Motor neuron (in vitro differentiated cells): ENCODE measurements around the gene TMPRSS11E. TPM values are rescaled to one million over a fixed set of nuclear protein-coding genes. Genes with fewer than 3 reads are reported as not detected.
"Not testable (repeated sequence)": the region's sequence is repeated elsewhere in the genome, so short reads cannot be mapped to it uniquely, and the experiment has no call there.

Experiments used
- ATAC-seq, 8 experiments: fragments of 200-7000 bp; cut with Tn5 transposase; replicated peaks in 6 of 8; 2 replicates each; pipeline ENCODE4 v1.8.0; 2021; ENCODE audit warnings: mild to moderate bottlenecking in 8 of 8, moderate library complexity in 8 of 8
- H3K27ac ChIP-seq, 2 donors: fragments of 250-450 bp; sonication (Bioruptor Pico); 2 replicates each; pipeline ENCODE4 v1.9.0; 2021; ENCODE audit warnings: antibody characterized with exemption in 2 of 2, mild to moderate bottlenecking in 2 of 2, moderate library complexity in 1 of 2
- H3K4me1 ChIP-seq, 2 donors: fragments of 250-450 bp; sonication (Bioruptor Pico); replicated peaks in 1 of 2; 2 replicates each; pipeline ENCODE4 v1.6.1; 2021; ENCODE audit warnings: antibody characterized with exemption in 2 of 2, mild to moderate bottlenecking in 2 of 2, moderate library complexity in 1 of 2
- H3K4me3 ChIP-seq, 5 donors: fragments of 250-450 bp; sonication (Bioruptor Pico); 2 replicates each; pipeline ENCODE4 v1.9.0; 2021; ENCODE audit warnings: antibody characterized with exemption in 5 of 5, mild to moderate bottlenecking in 5 of 5, moderate library complexity in 4 of 5
- WGBS, 10 experiments: fragments of 450-650 bp; shearing (Covaris generic); methylation state at CpG; one replicate each; pipeline ENCODE4 v1.0.0; 2022; 5-methylcytosine and 5-hydroxymethylcytosine counted together
- in situ Hi-C, 9 experiments: fragments of 400-800 bp; cut with MboI; loops; one replicate each; pipeline ENCODE4 v1.15.0; 2021; ENCODE audit warnings: low sequenced_read_pairs in 9 of 9, low pct_unique_long_range_greater_than_20kb in 2 of 9; ENCODE audit not compliant: unreplicated experiment in 9 of 9
- total RNA-seq, 8 experiments: library from RNA; unstranded; fragments of 300-600 nt; gene quantifications; 2 replicates each; pipeline versions ENCODE4 v1.2.3 to v1.2.4, GENCODE V29; 2022

TMPRSS11E gene
- total RNA-seq, 8 experiments from 2014 or later = not detected

- H3K4me1 ChIP-seq = no peaks in the 10 kb centered on the region
- H3K4me3 ChIP-seq = no peak overlapping the region
- in situ Hi-C loops = no loop called here
- ATAC-seq = no peak
- no peak overlapping the region for H3K27ac ChIP-seq
Observed at GRCh38 chr4:68469482-68469881, 22.2 kb downstream of the TMPRSS11E start.

DNA sequence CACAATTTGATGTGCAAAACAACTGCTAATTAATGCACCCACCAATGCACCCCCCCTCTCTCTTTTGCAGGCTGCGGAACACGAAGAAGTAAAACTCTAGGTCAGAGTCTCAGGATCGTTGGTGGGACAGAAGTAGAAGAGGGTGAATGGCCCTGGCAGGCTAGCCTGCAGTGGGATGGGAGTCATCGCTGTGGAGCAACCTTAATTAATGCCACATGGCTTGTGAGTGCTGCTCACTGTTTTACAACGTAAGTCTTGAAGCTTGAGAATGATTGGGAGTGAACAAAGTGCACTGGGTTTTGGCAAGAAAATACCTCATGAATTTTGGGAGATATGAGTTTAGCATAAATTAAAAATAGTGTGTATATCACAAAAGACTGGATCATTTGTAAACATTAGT is 28.9 kb downstream of the TMPRSS11E start:
- Histone ChIP-seq H3K4me1 (no peaks in the 10 kb centered on the region), H3K4me3 (no peak overlapping the region), H3K27ac (no peak overlapping the region)
- in situ Hi-C loops = loop anchor here in 4 of 9 experiments (25.0 kb wide), 3 partner anchors 686 to 1136 kb away; no protein-coding TSS in a partner anchor
- WGBS, 10 experiments = 0 to 100% (median 65%) methylated on average over 1 to 5 of the region's 5 CpGs
- ATAC-seq = peak in 2 of 8 experiments; percentile 86 to 92

GRCh38 chr4:68489338-68489737 is 42.1 kb downstream of the TMPRSS11E start:
- no peak for ATAC-seq
- WGBS, 10 experiments = 20 to 93% (median 78%) methylated on average over 1 to 2 of the region's 5 CpGs; no CpG with 5 or more reads in 5 of the 10 experiments

DNA sequence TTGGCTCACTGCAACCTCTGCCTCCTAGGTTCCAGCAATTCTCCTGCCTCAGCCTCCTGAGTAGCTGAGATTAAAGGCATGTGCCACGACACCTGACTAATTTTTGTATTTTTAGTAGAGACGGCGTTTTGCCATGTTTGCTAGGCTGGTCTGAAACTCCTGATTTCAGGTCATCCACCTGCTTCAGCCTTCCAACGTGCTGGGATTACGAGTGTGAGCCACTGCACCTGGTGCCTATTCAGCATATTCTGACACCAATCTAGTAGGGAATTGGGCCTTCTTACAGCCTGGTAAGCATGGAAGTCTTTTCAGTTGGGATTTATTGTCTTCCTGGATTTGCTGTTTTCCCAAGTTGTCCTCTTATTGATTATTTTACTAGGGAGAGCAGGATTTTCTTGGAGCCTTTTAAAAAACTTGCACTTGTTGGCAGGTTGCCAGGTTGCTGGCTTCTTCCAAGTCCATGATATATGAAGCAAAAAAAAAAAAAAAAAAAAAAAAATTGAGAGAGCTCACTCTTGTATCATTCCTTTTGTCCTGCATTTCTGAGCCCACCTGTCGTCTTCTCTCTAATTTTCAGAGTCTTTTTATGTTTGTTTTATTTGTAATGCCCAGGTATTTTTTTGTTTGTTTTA is 43.7 kb downstream of the TMPRSS11E start:
- WGBS, 10 experiments = 0 to 98% (median 73%) methylated on average over 1 to 6 of the region's 6 CpGs
- in situ Hi-C loops = loop anchor here in 4 of 9 experiments (25.0 kb wide), 3 partner anchors 671 to 1121 kb away; no protein-coding TSS in a partner anchor
- Histone ChIP-seq H3K4me3 (no peak overlapping the region), H3K4me1 (no peaks in the 10 kb centered on the region), H3K27ac (no peak overlapping the region)
- ATAC-seq = no peak

More at GRCh38 chr4:68489338-68489737, 42.1 kb downstream of the TMPRSS11E start:
- no peak overlapping the region for H3K27ac ChIP-seq
- no peak overlapping the region for H3K4me3 ChIP-seq
- in situ Hi-C loops = loop anchor here in 4 of 9 experiments (25.0 kb wide), 3 partner anchors 673 to 1123 kb away; no protein-coding TSS in a partner anchor
- no peaks in the 10 kb centered on the region for H3K4me1 ChIP-seq

DNA sequence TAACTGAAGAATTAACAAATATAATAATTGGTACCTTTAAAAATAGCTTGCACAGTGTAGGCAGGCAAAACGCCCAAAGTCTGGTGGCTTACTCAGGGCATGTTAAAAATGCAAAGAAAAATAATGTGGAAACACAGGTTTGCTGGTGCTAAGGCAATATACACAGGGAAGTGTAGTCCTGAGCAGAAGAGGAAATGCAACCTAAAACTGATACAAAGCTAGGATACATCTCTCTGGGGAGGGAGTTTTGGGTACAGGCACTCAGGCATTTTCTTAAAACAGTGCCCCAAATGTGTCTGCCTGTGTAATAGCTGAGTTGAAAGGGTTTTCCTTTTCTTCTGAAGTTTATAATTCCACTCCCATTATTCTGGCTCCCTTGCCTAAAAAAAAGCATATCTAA is 47.4 kb downstream of the TMPRSS11E start:
- 0 to 90% (median 66%) methylated on average over 1 of the region's 1 CpG; no CpG with 5 or more reads in 2 of the 10 experiments for WGBS, 10 experiments
- in situ Hi-C loops = loop anchor here in 4 of 9 experiments (25.0 kb wide), 3 partner anchors 668 to 1118 kb away; no protein-coding TSS in a partner anchor
- no peaks in the 10 kb centered on the region for H3K4me1 ChIP-seq
- no peak overlapping the region for H3K27ac ChIP-seq
- no peak overlapping the region for H3K4me3 ChIP-seq
- ATAC-seq = no peak

GRCh38 chr4:68498413-68499007 is 51.2 kb downstream of the TMPRSS11E start:
- no peaks in the 10 kb centered on the region for H3K4me1 ChIP-seq
- no peak overlapping the region for H3K27ac ChIP-seq
- 0 to 41% (median 21%) methylated on average over 2 to 5 of the region's 5 CpGs for WGBS, 10 experiments
- in situ Hi-C loops = loop anchor here in 4 of 9 experiments (25.0 kb wide), 3 partner anchors 664 to 1114 kb away; no protein-coding TSS in a partner anchor
- ATAC-seq = peak; percentile 41 to 84 (median 63)
- H3K4me3 ChIP-seq = no peak overlapping the region

GRCh38 chr4:68499021-68499420 is 51.8 kb downstream of the TMPRSS11E start:
- Histone ChIP-seq H3K27ac (no peak overlapping the region), H3K4me1 (no peaks in the 10 kb centered on the region), H3K4me3 (no peak overlapping the region)
- no peak for ATAC-seq
- in situ Hi-C loops = loop anchor here in 4 of 9 experiments (25.0 kb wide), 3 partner anchors 663 to 1113 kb away; no protein-coding TSS in a partner anchor
- WGBS, 10 experiments = 54 to 100% (median 86%) methylated on average over 2 to 4 of the region's 4 CpGs

DNA sequence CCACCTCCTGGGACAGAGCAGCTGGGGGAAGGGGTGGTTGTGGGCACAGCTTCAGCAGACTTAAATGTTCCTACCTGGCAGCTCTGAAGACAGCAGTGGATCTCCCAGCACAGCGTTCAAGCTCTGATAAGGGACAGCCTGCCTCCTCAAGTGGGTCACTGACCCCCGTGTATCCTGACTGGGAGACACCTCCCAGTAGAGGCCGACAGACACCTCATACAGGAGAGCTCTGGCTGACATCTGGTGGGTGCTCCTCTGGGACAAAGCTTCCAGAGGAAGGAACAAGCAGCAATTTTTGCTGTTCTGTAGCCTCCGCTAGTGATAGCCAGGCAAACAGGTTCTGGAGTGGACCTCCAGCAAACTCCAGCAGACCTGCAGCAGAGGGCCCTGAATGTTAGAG is 56.2 kb downstream of the TMPRSS11E start:
- H3K27ac ChIP-seq, ATAC-seq, in situ Hi-C loops, H3K4me3 ChIP-seq, H3K4me1 ChIP-seq: not testable (repeated sequence)
- 0 to 100% (median 79%) methylated on average over 1 to 3 of the region's 4 CpGs; no CpG with 5 or more reads in 3 of the 10 experiments for WGBS, 10 experiments

- WGBS, 10 experiments = 0 to 100% (median 91%) methylated on average over 1 to 3 of the region's 4 CpGs; no CpG with 5 or more reads in 6 of the 10 experiments
- H3K27ac ChIP-seq, ATAC-seq, H3K4me1 ChIP-seq, in situ Hi-C loops, H3K4me3 ChIP-seq: not testable (repeated sequence)
Observed at GRCh38 chr4:68504836-68505235, 57.6 kb downstream of the TMPRSS11E start.

DNA sequence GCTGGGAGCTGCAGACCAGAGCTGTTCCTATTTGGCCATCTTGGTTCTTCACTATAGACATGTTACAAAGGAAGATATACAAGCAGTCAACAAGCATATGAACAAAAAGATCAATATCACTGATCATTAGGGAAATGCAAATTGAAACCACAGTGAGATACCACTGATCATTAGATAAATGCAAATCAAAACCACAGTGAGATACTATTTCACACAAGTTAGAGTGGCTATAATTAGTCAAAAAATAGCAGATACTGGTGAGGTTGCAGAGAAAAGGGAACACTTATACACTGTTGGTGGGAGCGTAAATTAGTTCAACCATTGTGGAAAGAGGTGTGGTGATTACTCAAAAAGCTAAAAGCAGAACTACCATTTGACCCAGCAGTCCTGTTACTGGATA is 58.2 kb downstream of the TMPRSS11E start:
- H3K27ac ChIP-seq, H3K4me3 ChIP-seq, ATAC-seq, H3K4me1 ChIP-seq, in situ Hi-C loops: not testable (repeated sequence)
- 40 to 100% (median 70%) methylated on average over 1 of the region's 1 CpG; no CpG with 5 or more reads in 6 of the 10 experiments for WGBS, 10 experiments

- 0 to 100% (median 15%) methylated on average over 1 of the region's 1 CpG; no CpG with 5 or more reads in 4 of the 10 experiments for WGBS, 10 experiments
- in situ Hi-C loops = no loop called here
- ATAC-seq = peak in 1 of 8 experiments; percentile 40
- Histone ChIP-seq H3K27ac (no peak overlapping the region), H3K4me3 (no peak overlapping the region), H3K4me1 (no peaks in the 10 kb centered on the region)
Observed at GRCh38 chr4:68518889-68519288, 71.6 kb downstream of the TMPRSS11E start.

DNA sequence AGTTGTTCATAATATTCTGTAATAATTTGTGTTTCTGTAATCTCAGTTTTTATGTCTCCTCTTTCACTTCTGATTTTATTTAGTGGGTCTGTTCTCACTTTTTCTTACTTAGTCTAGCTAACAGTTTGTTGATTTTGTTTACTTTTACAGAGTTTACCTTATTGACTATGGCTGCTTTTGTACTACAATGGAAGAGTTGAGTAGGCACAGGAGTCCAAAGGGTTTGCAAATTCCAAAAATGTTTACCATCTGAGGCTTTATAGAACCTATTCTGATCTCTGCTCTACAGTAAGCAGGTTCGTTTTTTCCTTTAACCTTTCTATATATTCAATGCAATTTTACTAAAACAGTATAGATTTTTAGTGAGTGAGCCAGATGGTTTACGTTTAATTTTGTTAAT is 73.7 kb downstream of the TMPRSS11E start:
- ATAC-seq = no peak
- H3K27ac ChIP-seq = no peak overlapping the region
- in situ Hi-C loops = no loop called here
- 0 to 83% (median 35%) methylated on average over 2 of the region's 2 CpGs; no CpG with 5 or more reads in 1 of the 10 experiments for WGBS, 10 experiments
- no peaks in the 10 kb centered on the region for H3K4me1 ChIP-seq
- H3K4me3 ChIP-seq = no peak overlapping the region

DNA sequence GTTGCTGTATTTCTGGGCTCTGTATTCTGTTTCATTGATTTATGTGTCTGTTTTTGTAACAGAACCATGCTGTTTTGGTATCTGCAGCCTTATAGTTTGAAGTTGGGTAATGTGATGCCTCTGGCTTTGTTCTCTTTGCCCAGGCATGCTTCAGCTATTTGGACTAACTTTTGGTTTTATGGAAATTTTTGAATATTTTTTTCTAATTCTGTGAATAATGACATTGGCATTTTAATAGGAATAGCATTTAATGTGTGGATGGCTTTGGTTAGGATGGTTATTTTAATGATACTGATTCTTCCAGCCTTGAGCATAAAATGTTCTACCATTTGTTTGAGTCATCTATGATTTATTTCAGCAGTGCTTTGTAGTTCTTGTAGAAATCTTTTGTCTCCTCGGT is 75.0 kb downstream of the TMPRSS11E start:
- ATAC-seq = peak in 2 of 8 experiments; percentile 49 to 82
- in situ Hi-C loops, H3K27ac ChIP-seq, H3K4me1 ChIP-seq, H3K4me3 ChIP-seq: not testable (repeated sequence)
- 0 to 100% (median 0%) methylated on average over 1 of the region's 1 CpG; no CpG with 5 or more reads in 4 of the 10 experiments for WGBS, 10 experiments
